Smooth muscle cell of the brain vasculature (primary cell): ENCODE data around the gene NME8.
A peak's percentile ranks its signal among the peaks of the same experiment; 100 is the strongest.

Experiments used
- DNase-seq: peaks from one replicate; pipeline ENCODE4 v3.0.0-alpha.2; 2012; ENCODE audit warnings: low read depth, low spot score

Gene NME8

DNA sequence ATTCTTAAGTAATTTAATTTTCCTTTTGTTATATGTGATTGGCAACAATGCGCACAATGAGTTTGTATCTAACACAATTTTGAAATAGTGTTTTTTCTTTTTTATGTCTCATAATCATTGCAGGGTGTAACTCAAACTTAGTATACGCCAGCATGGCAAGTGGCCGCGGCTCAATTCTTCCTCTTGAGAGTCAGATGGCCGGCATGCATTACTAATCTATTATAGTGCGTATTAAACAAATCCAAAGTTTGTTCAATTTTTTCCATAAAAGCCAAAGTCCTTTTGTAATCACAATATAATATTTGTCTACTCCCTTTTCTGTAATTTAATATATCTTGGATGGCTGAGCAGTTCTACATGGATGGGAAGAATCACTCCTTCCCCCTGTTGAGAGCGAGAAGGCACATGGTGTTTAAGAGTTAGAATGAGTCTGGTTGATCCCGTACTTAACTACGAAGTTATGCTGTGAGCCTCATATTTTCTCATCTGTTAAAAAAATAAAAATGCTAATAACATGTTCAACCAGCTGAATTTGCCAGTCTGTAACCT lies 84.7 kb downstream of the NME8 start:
- DNase-seq = no peak

DNA sequence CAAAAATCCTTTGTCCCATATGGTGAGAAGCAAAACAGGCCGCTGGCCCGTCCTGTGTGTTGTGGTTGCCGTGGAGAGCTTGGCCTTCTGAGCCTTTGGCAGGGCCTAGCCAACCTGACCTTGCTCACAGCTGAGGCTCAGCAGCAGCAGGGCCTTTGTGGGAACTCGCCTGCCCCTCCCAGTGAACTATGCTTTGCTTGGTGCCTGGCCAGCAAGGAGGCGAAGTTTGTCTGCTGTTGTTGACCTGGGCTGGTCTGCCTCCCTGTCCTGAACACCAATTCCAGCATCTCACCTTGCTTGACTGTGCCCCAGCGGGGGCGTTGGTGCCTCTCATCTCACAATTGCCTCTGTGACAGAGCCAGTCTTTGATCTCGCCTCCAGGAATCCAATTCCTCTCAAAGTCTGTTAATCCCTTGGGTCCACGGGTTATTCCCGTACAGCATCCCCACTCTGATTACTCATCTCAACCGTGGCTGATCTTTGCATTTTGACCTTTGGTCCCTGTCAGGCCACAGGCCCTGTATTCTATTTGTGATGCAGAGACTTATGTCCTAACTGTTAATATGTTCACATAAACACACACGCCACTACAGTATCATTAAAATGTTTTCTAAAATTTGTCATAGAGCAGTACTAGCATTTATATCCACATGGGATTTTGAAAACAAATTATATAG lies 94.7 kb downstream of the NME8 start:
- DNase-seq = peak; percentile 91

DNA sequence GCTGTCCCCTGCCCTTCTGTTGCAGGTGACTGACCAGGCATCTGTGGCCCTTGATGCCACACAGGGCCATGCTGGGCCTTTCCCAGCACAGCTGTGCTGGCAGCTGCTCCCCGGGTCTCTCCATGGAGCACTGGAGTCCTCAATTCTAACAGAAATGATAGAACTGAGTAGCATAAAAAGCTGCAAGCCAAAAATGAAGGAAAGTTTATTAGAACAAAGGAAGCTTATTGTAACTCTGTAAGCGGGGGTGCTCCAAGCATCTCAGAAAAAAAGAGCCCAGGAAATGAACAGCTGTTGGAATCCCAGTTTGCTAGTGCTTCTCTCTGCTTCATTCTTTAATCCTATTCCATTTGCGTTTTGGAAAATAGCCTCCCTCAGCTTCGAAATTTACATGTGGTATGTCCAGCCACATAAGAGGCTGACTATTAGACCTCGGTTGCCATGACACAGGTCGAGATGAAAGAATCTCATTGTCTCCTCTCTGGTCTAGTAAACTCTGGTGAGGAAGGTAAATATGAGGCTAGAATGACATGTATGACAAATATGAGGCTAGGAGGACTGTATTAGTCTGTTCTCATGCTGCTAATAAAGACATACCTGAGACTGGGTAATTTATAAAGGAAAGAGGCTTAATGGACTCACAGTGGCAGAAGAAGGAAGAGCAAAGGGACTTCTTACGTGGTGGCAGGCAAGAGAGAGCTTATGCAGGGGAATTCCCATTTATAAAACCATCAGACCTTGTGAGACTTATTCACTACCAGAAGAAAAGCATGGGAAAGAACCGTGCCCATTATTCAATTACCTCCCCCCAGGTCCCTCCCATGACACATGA lies 95.7 kb downstream of the NME8 start:
- no peak for DNase-seq

DNA sequence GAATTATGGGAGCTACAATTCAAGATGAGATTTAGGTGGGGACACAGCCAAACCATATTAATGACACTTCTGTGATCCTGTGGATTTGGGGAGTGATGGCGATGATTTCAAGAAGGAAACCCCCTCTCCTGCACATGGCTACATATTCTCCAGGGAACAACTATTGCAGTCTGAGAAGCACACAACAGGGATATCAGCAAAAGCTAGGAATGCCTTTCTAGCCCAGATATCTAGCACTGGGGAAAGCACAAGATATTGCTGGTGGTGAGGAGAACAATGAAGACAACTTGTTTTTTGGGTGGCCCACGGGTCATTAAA lies 96.3 kb downstream of the NME8 start:
- DNase-seq = no peak

DNA sequence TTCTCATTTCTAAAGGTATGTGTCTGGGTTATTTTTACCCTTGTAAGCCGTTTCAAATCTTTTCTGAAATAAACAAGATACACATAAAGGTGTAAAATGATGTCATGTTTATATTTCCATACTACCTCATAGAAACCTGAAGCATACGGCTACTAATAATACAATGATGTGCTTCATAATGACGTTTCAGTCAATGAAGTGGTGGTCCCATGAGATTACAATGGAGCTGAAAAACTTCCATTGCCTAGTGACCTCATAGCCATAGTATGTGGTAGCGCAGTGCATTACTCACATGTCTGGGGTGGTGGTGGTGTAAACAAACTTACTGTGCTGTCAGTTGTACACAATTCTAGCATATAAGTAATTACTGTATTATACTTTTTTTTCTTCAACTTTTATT lies 96.9 kb downstream of the NME8 start:
- DNase-seq = no peak

DNA sequence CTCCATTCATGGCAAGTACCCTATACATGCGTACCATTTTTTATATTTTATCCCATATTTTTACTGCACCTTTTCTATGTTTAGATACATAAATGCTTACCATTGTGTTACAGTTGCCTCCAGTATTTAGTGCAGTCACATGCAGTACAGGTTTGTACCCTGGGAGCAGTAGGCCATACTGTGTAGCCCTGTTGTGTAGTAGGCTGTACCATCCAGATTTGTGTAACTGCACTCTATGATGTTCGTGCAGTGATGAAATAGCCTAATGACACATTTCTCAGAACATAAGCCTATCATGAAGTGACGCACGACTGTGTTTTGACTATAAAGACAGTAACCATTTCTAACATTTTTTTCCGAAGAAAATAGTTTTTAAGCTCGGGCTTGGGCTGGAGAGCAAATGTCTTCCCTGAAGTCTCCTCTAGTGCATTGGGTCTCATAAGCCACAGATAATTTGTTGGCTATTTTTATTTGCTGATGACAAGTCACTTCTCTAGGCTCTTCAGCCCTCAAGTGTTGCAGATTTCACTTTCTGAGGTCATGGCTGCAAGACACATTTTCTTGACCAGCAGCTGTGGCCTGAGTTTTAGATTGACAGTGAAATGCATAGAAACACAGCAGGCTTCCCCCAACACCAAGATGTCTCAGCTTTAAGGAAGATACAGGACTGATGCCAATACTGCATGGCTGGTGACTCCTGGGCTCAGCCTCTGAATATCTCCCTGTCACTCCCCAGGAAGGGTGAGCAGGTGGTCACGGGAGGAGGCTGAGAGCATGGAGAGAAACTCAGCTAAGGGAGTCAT lies 98.9 kb downstream of the NME8 start:
- DNase-seq = no peak

DNA sequence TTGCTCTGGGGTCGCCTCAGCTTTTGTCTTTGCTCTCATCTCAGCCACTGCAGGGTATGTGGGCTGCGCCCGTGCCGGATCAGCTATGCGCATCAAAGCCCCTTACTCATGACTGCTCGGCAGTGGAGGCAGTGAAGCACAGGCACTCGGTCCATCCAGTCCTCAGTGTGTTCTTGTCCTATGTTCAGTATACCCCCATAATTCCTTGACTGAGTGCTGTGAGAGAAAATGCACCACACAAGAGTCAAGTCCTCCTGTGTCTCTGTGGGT lies 99.5 kb downstream of the NME8 start:
- DNase-seq = no peak
